GM18909 (cell line): ENCODE measurements around the gene CSPG4.

Experiments
- ATAC-seq: cut with Tn5 transposase; IDR thresholded peaks from one replicate; pipeline ENCODE4 v1.9.1; 2021; ENCODE audit warnings: mild to moderate bottlenecking; ENCODE audit not compliant: unreplicated experiment, poor library complexity

The CSPG4 gene

GRCh38 chr15:75675579-75676404, 36.9 kb downstream of the CSPG4 start:
- no peak for ATAC-seq

GRCh38 chr15:75674366-75674765, 38.3 kb downstream of the CSPG4 start:
- ATAC-seq = no peak

- no peak for ATAC-seq
Measured at GRCh38 chr15:75673426-75674235, 39.0 kb downstream of the CSPG4 start.

- ATAC-seq = no peak
Measured at GRCh38 chr15:75672646-75673425, 39.8 kb downstream of the CSPG4 start.

DNA sequence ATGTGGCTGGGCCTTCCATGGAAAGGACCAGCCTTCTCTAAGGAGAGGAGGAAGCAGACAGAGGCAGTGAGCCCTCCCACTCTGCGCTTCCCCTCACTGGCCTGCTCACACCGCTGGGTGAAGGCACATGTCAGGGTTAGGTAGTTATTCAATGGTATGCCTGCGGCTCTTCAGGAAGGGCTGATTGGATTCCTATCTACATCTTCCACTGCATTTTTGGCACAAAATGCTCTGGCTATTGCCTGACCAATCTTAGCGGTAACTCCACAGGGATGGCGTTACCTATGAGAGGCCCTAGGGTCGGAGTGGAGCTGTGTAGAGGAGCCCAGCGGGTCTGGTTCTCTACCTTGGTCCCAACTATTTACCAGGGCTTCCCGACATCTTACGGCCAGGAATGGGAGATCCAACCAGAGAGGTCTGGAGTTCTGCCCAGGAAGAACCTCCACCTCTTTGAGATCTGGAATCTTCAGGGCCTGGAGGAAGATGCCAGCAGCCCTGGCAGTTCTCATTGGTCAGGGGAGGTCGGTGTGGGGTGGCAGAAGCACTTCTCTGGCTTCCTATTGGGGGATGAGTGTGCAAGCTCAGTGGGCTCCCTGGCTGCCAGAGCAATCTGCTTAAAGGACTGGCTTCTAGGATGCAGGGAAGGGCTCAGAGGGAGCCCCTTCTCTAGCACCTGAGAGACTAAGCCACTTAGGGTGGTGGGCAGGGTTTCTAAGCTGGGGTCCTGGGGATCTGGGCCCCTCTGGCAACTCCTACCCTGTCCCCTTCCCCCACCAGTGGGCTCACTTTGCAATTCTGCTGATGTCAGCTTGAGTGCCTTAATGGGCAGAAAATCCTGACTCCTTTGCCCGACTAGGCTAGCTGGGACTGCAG, 40.7 kb downstream of the CSPG4 start:
- ATAC-seq = no peak

GRCh38 chr15:75669879-75670212, 42.8 kb downstream of the CSPG4 start:
- ATAC-seq = no peak

DNA sequence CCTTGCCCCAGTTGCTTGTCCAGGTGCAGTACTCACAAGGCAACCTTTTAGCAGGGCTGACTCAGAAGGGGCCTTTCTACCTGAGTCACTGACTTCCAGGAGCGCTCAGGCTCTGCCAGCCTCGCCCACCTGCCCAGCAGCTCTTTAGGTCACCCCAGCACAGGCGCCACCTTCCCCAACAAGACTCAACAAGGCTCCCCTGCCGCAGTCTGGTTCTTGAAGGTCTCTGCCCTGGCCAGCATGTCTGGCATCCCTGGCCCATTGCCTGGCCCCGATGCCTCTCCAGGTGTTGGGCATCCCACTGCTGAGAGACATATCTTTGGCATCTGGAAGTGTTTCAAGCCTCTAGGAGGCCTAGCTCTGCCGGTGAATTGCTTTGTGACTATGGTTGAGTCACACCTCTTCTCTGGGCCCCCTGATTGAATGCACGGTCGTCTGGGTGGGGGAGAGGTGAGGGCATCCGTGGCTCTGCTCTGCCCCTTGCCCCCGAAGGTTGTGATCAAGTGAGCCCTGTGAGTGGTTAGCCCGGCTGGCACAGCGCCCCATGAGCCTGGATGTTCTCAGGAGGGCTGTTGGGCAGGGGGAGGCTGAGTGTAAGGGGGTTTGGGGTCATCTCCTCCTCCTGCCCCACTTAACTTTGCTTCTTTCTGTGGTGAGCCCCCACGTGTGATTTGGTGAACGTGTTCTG, 43.3 kb downstream of the CSPG4 start:
- no peak for ATAC-seq

GRCh38 chr15:75666823-75667501, 45.7 kb downstream of the CSPG4 start:
- no peak for ATAC-seq

DNA sequence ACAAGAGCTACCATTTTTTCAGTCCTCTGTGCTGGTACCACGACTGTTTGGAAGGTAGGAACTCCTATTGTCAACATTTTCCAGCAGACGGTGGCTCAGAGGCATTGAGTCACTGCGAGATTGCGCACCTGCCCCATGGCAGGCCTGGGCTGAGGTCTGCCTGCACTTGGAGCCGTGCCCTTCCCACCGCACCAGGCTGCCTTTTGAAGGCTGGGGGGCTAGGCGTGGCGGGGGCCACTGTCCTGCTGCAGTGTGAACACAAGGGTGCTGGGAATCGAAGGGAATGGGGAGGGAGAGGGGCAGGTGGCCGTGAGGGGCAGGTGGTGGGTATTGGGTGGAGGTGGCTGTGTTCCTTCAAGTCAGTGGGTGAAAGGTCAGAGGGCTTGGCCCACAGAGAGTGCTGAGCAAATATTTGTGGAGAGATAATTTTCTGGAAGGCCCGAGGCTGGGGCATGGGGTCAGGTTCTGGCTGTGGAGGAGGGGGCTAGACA, 48.7 kb downstream of the CSPG4 start:
- no peak for ATAC-seq

GRCh38 chr15:75662823-75663519, 49.7 kb downstream of the CSPG4 start:
- ATAC-seq = no peak

- no peak for ATAC-seq
Measured at GRCh38 chr15:75661756-75662140, 50.9 kb downstream of the CSPG4 start.

DNA sequence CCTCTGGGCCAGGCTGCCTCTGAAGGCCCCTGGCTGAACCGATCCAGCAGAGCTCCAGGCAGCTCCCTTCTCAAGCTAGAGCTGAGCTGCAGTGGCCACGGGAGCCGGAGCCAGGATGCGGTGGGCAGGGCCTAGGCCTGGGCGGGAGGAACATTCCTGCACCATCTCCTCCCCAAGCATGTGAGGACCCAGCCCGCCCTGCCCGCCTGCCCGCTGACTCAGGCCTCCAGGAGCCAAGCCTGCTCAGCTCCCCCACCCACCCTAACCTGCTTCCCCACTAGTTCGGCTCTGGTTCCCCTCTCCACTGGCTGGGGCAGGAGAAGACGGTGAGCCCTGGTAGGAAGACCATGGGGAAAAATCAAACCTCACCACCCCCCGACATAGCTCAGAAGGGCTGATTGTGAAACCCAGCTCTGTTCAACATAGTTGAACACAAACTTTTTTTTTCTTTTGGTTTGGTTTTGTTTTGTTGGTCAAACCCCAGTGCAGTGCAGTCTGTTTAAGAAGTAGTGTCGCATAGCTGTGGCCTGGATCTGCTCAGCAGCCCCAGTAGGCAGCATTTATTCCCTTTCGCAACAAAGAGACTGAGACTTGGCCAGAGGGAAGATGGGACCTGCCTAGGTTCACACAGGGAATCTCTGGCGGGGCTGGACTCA, 51.4 kb downstream of the CSPG4 start:
- ATAC-seq = no peak

DNA sequence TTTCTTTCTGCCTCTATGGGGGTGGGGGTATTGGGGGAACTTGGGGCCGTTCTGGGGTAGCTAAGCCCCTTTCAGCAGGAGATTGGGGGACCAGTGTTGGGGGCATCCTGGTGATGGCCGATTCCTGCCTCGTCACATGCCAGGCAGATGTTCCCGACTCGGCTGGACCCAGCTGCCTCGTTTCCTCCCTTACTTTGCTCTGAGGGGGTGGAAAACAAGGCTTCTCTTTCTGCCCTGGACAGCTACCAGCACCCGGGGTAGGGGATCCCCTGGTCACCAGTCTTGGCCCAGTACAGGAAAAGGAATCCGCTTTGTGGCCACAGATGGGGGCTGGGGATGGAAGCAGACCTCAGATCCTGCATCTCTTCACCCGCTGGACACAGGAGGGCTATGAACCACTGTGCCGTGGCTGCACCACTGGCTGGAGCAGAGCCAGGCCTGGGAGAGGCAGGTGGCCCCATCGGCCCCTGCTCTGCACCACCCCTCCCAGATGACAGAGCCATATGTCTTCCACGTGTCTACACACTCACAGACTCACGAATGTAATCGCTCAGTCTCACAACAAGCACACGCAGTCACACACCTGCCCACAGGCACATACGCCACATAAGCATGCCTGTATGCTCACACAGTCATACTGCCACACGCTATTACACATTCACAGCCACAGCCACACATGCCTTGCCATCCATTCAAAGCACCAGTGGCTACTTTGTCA, 52.6 kb downstream of the CSPG4 start:
- ATAC-seq = no peak

GRCh38 chr15:75659141-75659771, 53.4 kb downstream of the CSPG4 start:
- no peak for ATAC-seq

DNA sequence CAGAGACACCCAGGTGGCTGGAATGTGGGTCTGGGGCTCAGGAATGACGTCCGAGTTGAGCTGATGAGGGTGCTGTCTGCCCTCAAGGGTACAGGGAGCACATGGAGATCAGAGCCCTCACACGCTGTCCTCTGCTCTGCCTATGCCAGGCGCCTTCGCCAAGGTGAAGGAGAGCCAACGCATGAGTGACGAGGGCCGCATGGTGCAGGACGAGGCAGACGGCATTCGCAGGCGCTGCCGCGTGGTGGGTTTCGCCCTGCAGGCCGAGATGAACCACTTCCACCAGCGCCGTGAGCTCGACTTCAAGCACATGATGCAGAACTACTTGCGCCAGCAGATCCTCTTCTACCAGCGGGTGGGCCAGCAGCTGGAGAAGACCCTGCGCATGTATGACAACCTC, 55.8 kb downstream of the CSPG4 start:
- no peak for ATAC-seq

GRCh38 chr15:75656331-75656730, 56.3 kb downstream of the CSPG4 start:
- ATAC-seq = no peak

- no peak for ATAC-seq
Measured at GRCh38 chr15:75655931-75656330, 56.7 kb downstream of the CSPG4 start.
